Measurements from ENCODE around the gene CENPU. TPM values are rescaled to one million over a fixed set of nuclear protein-coding genes. Genes with fewer than 3 reads are reported as not detected.
A peak's percentile ranks its signal among the peaks of the same experiment; 100 is the strongest.

The CENPU gene
- total RNA-seq, 1 experiment from 2014 or later, result 124 TPM

- Histone ChIP-seq H3K14ac (ENCODE audit: insufficient read depth, low read length) (no peak overlapping the region), H3K27me3 (ENCODE audit: insufficient read depth, low read length) (no peaks in the 10 kb centered on the region), H2BK5ac (ENCODE audit: insufficient read length, low read length) (no peak overlapping the region), H4K8ac (replicated peaks; ENCODE audit: insufficient read length, low read depth, low read length) (no peak overlapping the region), H3K27ac (ENCODE audit: insufficient read length, low read depth, low read length) (no peak overlapping the region), H2BK12ac (ENCODE audit: insufficient read length, low read depth, low read length) (no peak overlapping the region), H4K20me1 (ENCODE audit: control insufficient read depth, insufficient read depth, insufficient read length) (no peaks in the 10 kb centered on the region), H3K23me2 (ENCODE audit: insufficient read length, low read depth, low read length, poor library complexity, severe bottlenecking) (no peaks in the 10 kb centered on the region), H3K4me1 (ENCODE audit: insufficient read depth, low read length) (no peaks in the 10 kb centered on the region), H3K18ac (ENCODE audit: insufficient read length, low read depth, low read length) (no peak overlapping the region), H4K91ac (ENCODE audit: insufficient read length, low read depth, low read length) (no peak overlapping the region), H3K4me2 (ENCODE audit: insufficient read depth, insufficient read length, low read length) (no peak overlapping the region), H3K79me1 (ENCODE audit: insufficient read depth, low read depth, low read length, poor library complexity, severe bottlenecking) (no peaks in the 10 kb centered on the region), H2AK5ac (ENCODE audit: insufficient read length, low read length) (no peak overlapping the region), H3K9ac (ENCODE audit: extremely low read depth, insufficient read length, low read length) (no peak overlapping the region), H3T11ph (ENCODE audit: low read length) (no peak overlapping the region), H3K23ac (ENCODE audit: insufficient read length, low read depth, low read length) (no peak overlapping the region), H3K9me3 (ENCODE audit: control insufficient read depth, low read depth, low read length) (no peaks in the 10 kb centered on the region), H3K4ac (ENCODE audit: low read depth, low read length) (no peak overlapping the region), H2BK15ac (ENCODE audit: low read depth, low read length) (no peak overlapping the region), H3K56ac (ENCODE audit: insufficient read length, low read depth, low read length) (no peak overlapping the region), H2BK120ac (ENCODE audit: low read depth, low read length, poor library complexity, severe bottlenecking) (no peak overlapping the region), H2BK20ac (ENCODE audit: low read depth, low read length, poor library complexity, severe bottlenecking) (no peak overlapping the region), H2AFZ (ENCODE audit: low read length) (no peak overlapping the region), H3K79me2 (ENCODE audit: insufficient read depth, low read length) (no peaks in the 10 kb centered on the region), H4K5ac (ENCODE audit: insufficient read length, low read depth, low read length) (no peak overlapping the region)
- no peak for TF ChIP-seq CTCF (conservative IDR thresholded peaks at IDR 0.05)
- Mint-ChIP-seq H3K4me3 (no peak overlapping the region; a peak in 1 of 5 replicates), H3K4me1 (peaks cover 11 to 12% of the 10 kb centered on the region in 2 experiments), H3K36me3 (ENCODE audit: insufficient read depth in 1 of 3, low read depth in 3 of 3) (peaks cover 5 to 8% (median 6%) of the 10 kb centered on the region in 3 experiments; a peak in 4 of 7 replicates), H3K27ac (peak overlapping the region in 2 of 3 experiments; percentile 73 to 91; a peak in 5 of 7 replicates), H3K27me3 (ENCODE audit: low read depth) (no peaks in the 10 kb centered on the region), H3K9me3 (no peaks in the 10 kb centered on the region)
- DNase-seq, result no peak
- no CpG with 5 or more reads among the region's 3 CpGs for WGBS (ENCODE audit: extremely low coverage, insufficient read length, low lambda C conversion rate)
Observed at GRCh38 chr4:184688005-184688404, 45.9 kb downstream of the CENPU start.

Measured in H9 (cell line).